GM23338 (cell line): ENCODE measurements around the gene CCDC150. TPM values are rescaled to one million over a fixed set of nuclear protein-coding genes. Genes with fewer than 3 reads are reported as not detected.
A peak's percentile ranks its signal among the peaks of the same experiment; 100 is the strongest.

Source experiments
- ATAC-seq: fragments of 200-7000 bp; cut with Tn5 transposase; 3 replicates; pipeline ENCODE4 v1.9.1; 2020
- DNase-seq: peaks from one replicate; pipeline ENCODE4 v3.0.0-alpha.2; 2015; ENCODE audit warnings: low spot score
- H2AFZ ChIP-seq: fragments of 200-600 bp; sonication (generic); 2 replicates; pipeline ENCODE4 v1.8.0; 2016; ENCODE audit warnings: antibody characterized with exemption, mild to moderate bottlenecking, moderate library complexity
- H3F3A ChIP-seq: fragments of 200-600 bp; sonication (generic); replicated peaks from 2 replicates; pipeline ENCODE4 v1.8.0; 2017; ENCODE audit warnings: antibody characterized with exemption, mixed run types, low read depth
- H3K27ac ChIP-seq: fragments of 200-600 bp; sonication (generic); 2 replicates; pipeline ENCODE4 v1.6.1; 2016; ENCODE audit warnings: low read depth
- H3K27me3 ChIP-seq: fragments of 200-600 bp; sonication (generic); 2 replicates; pipeline ENCODE4 v1.8.0; 2016; ENCODE audit warnings: mild to moderate bottlenecking, mixed run types, moderate library complexity; ENCODE audit not compliant: insufficient read depth
- H3K36me3 ChIP-seq: fragments of 200-600 bp; sonication (generic); 2 replicates; pipeline ENCODE4 v1.8.0; 2016; ENCODE audit warnings: mild to moderate bottlenecking; ENCODE audit not compliant: insufficient read depth
- H3K4me1 ChIP-seq: fragments of 200-600 bp; sonication (generic); 2 replicates; pipeline ENCODE4 v1.8.0; 2016; ENCODE audit warnings: mild to moderate bottlenecking, moderate library complexity; ENCODE audit not compliant: insufficient read depth
- H3K4me2 ChIP-seq: fragments of 200-600 bp; sonication (generic); 2 replicates; pipeline ENCODE4 v1.7.1; 2017; ENCODE audit warnings: mixed run types
- H3K4me3 ChIP-seq: fragments of 200-600 bp; sonication (generic); 2 replicates; pipeline ENCODE4 v1.6.1; 2016; ENCODE audit warnings: mixed run types
- H3K79me2 ChIP-seq: fragments of 200-600 bp; sonication (generic); replicated peaks from 2 replicates; pipeline ENCODE4 v1.8.0; 2017; ENCODE audit warnings: mild to moderate bottlenecking; ENCODE audit not compliant: insufficient read depth
- H3K9me2 ChIP-seq: fragments of 200-600 bp; sonication (generic); 2 replicates; pipeline ENCODE4 v1.8.0; 2017; ENCODE audit not compliant: insufficient read depth
- H4K20me1 ChIP-seq: fragments of 200-600 bp; sonication (generic); replicated peaks from 2 replicates; pipeline ENCODE4 v1.8.0; 2017; ENCODE audit warnings: mild to moderate bottlenecking; ENCODE audit not compliant: insufficient read depth
- H3K27ac Mint-ChIP-seq: 2 replicates; pipeline ENCODE4 v1.8.0; 2020; ENCODE audit warnings: inconsistent platforms, mild to moderate bottlenecking, moderate library complexity, mixed read lengths
- H3K27me3 Mint-ChIP-seq: 3 replicates; pipeline ENCODE4 v1.8.0; 2022; ENCODE audit warnings: low read depth, mild to moderate bottlenecking, moderate library complexity, mixed read lengths, inconsistent platforms; ENCODE audit not compliant: insufficient read depth, poor library complexity
- H3K36me3 Mint-ChIP-seq: 3 replicates; pipeline ENCODE4 v1.8.0; 2021; ENCODE audit warnings: low read depth, mild to moderate bottlenecking, inconsistent platforms, moderate library complexity, mixed read lengths
- H3K4me1 Mint-ChIP-seq: 3 replicates; pipeline ENCODE4 v1.8.0; 2020; ENCODE audit warnings: mild to moderate bottlenecking, inconsistent platforms, mixed read lengths
- H3K4me3 Mint-ChIP-seq: 3 replicates; pipeline ENCODE4 v1.8.0; 2021; ENCODE audit warnings: moderate library complexity, mild to moderate bottlenecking, inconsistent platforms, mixed read lengths
- H3K9me3 Mint-ChIP-seq: 3 replicates; pipeline ENCODE4 v1.8.0; 2020; ENCODE audit warnings: moderate library complexity, mild to moderate bottlenecking, inconsistent platforms, mixed read lengths
- CTCF ChIP-seq, 2 experiments: fragments of 200-600 bp in 1 of 2; sonication (generic) in 1 of 2; conservative IDR thresholded peaks; 2 replicates each; pipeline versions ENCODE4 v1.5.1 to v1.6.1; 2016 to 2017; ENCODE audit warnings: antibody characterized with exemption in 2 of 2, low read depth in 2 of 2, mild to moderate bottlenecking in 2 of 2, moderate library complexity in 1 of 2
- ETS1 ChIP-seq: IDR thresholded peaks from 2 replicates; pipeline ENCODE4 v1.6.1; 2016; ENCODE audit warnings: antibody characterized with exemption
- ZNF462 ChIP-seq: fragments of 250-450 bp; sonication (Bioruptor Pico); IDR thresholded peaks from 2 replicates; pipeline ENCODE4 v1.5.0; 2020; ENCODE audit warnings: mild to moderate bottlenecking, moderate library complexity
- polyA plus RNA-seq: library from polyadenylated mRNA; unstranded; fragments of >200 nt; fragmentation: Nextera tagmentation; extraction: Ambion mirVana; gene quantifications from 2 replicates; pipeline ENCODE4 v1.2.1, GENCODE V29; 2016
- total RNA-seq: library from RNA; depleted of rRNA; stranded (reverse); fragments of >200 nt; shearing (Covaris generic); gene quantifications from 2 replicates; pipeline ENCODE4 v1.2.3, GENCODE V29; 2014

CCDC150 gene
- total and polyA plus RNA-seq, 2 experiments from 2014 or later = 56.3 to 68.3 TPM

- ATAC-seq (peak; percentile 99), DNase-seq (peak; percentile 90)
- no peak overlapping the region for H2AFZ ChIP-seq
- H3K4me1 Mint-ChIP-seq = peaks cover 4% of the 10 kb centered on the region; the same call in 1 of the 3 replicates
- H3K4me3 ChIP-seq = no peak overlapping the region
- peaks cover 5% of the 10 kb centered on the region; the same call in 1 of the 2 replicates for H4K20me1 ChIP-seq
- no peak overlapping the region for H3K4me2 ChIP-seq
- no peak overlapping the region for H3K27ac Mint-ChIP-seq
- H3K27me3 Mint-ChIP-seq = no peaks in the 10 kb centered on the region
- no peak overlapping the region for H3K27ac ChIP-seq
- H3F3A ChIP-seq = no peaks in the 10 kb centered on the region
- no peak overlapping the region for H3K4me3 Mint-ChIP-seq
- H3K4me1 ChIP-seq = no peaks in the 10 kb centered on the region
- no peaks in the 10 kb centered on the region for H3K27me3 ChIP-seq
- H3K9me3 Mint-ChIP-seq = peaks cover 21% of the 10 kb centered on the region; the same call in 2 of the 3 replicates
- no peaks in the 10 kb centered on the region for H3K79me2 ChIP-seq
- no peaks in the 10 kb centered on the region for H3K36me3 ChIP-seq
- peaks cover 44% of the 10 kb centered on the region for H3K36me3 Mint-ChIP-seq
- 0 out of 2 replicates have a peak, but pooled peaks cover 4% of the 10 kb centered on the region for H3K9me2 ChIP-seq
- TF ChIP-seq ETS1 = no peak
- peak; percentile 50; the same call in 1 of the 2 replicates for TF ChIP-seq ZNF462 (CRISPR knock-in tag)
- TF ChIP-seq CTCF (conservative IDR thresholded peaks at IDR 0.05; ENCODE audit: low read depth in 2 of 2) = peak; percentile 88 to 97
Observed at GRCh38 chr2:196750977-196751631, 111.6 kb downstream of the CCDC150 start.
